ENCODE data around the gene CCNC.

CCNC gene

GRCh38 chr6:99543968-99544367 lies 24.5 kb downstream of the CCNC start:
- no peak for DNase-seq

DNA sequence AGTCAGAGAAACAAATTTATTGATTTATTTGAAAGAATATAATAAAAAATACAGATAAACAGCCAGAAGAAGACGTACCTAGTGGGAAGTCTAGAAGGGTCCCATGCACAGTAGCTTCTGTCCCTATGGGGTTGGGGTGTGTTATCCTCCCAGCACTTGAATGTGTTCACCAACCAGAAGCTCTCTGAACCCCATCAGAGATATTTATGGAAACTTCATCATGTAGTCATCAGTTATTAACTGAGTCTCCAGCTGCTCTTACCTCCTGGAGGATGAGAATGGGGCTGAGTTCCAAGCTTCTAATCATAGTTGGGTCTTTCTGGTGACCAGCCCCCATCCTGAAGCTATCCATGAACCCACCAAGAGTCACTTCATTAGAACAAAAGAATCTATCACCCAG lies 37.8 kb downstream of the CCNC start:
- DNase-seq, result no peak

DNA sequence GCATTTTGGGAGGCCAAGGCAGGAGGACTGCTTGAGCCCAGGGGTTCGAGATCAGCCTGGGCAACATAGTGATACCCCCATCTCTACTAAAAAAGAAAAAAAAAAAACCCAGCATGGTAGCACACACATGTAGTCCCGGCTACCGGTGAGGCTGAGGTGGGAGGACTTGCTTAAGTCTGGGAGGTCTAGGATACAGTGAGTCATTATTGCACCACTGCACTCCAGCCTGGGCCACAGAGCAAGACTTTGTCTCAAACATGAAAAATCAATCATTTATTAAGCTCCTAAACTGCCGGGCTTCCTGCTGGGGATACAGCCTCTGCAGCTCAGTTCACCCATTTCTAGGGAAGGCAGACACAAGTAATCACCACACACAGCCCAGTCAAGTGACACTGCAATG lies 45.9 kb downstream of the CCNC start:
- DNase-seq, result no peak

- peak; percentile 23 for DNase-seq
Measured at GRCh38 chr6:99521633-99522151, 46.8 kb downstream of the CCNC start.

- peak; percentile 87 for DNase-seq
Measured at GRCh38 chr6:99520855-99521632, 47.4 kb downstream of the CCNC start.

DNA sequence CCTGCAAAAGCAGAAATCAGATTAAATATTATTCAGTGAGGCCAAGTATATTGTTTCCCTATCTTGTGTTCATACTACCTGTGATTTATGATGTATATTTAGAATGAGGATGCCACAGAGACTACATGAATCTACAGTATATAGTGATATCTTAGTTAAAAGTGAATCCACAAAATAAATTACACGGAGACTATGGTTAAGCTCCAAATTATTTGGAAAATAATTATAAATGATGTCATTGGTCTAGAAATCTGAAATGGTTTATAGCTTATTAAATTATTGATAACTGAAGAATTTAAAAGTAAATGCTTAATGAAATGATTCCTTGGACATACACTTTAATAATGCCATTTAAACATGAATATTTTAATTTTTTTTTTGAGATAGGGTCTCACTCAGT lies 49.0 kb downstream of the CCNC start:
- DNase-seq, result no peak

DNA sequence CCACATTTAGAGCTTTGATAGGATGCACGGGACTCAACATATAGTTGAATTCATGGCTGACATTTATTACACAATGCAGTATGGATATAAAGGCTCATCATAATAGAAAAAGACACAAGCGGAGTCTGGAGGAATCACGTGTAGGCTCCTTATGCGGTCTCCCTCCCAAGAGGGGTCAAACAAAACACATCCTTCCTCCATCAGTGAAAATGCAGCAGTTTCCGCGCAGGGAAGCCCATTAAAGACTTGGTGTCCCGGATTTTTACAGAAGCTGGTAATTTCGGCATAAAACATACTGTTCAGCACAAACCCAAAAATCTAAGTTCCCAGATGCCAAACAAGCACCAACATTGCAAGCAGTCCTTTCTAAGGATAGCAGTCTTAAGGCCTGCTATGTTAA lies 54.4 kb downstream of the CCNC start:
- DNase-seq, result no peak

DNA sequence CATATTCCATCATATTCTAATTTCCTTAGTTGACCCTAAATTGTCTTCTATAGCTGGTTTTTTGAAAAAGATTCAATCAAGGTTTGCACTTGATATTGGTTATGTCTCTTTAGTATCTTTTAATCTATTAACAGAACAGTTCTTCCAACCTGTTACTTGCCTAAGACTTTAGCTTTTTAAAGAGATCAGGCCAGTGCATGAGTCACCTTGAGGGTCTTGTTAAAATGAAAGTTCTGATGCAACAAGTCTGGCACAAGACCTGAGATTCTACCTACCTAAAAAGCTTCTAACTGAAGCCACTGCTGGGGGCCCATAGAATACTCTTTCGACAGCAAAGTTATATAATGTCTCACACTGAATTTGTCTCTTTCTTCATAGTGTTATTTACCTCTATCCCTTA lies 56.4 kb downstream of the CCNC start:
- no peak for DNase-seq

- no peak for DNase-seq
Measured at GRCh38 chr6:99507648-99508047, 60.8 kb downstream of the CCNC start.

DNA sequence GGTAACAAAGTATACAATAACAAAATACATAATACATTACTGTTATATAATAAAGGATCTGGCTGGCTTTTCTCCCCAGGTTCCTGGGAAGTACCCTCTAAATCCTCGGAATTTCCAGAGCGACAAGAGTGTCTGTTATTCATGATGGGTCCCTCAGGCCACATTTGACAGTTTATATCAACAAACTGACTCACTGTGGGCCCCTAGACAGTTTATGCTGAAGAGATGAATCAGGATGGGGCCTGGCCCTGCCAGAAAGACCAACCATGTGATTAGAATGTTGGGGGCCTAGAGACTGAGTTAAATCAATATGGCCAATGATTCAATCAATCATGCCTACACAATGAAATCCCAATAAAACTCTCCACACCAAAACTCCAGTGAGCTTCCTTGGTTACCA lies 66.7 kb downstream of the CCNC start:
- DNase-seq, result no peak

- DNase-seq, result no peak
Measured at GRCh38 chr6:99498421-99498820, 70.0 kb downstream of the CCNC start.

GRCh38 chr6:99495466-99495865 lies 73.0 kb downstream of the CCNC start:
- no peak for DNase-seq

Measured in amniotic stem cell (primary cell).